Occipital lobe (tissue), 2 donors: ENCODE results near the gene CA12. TPM values are rescaled to one million over a fixed set of nuclear protein-coding genes. Genes with fewer than 3 reads are reported as not detected.
"Not testable (repeated sequence)": the region's sequence is repeated elsewhere in the genome, so short reads cannot be mapped to it uniquely, and the experiment has no call there.

Experiments used
- DNase-seq: peaks from one replicate; lab custom pipeline; 2025; lab: John Stamatoyannopoulos, UW
- total RNA-seq: library from RNA; depleted of rRNA; stranded (reverse); fragments of >200 nt; gene quantifications from one replicate; pipeline ENCODE4 v1.2.3, GENCODE V29; 2014

CA12 gene
- total RNA-seq, 1 donor from 2014 or later = 8.7 TPM

DNA sequence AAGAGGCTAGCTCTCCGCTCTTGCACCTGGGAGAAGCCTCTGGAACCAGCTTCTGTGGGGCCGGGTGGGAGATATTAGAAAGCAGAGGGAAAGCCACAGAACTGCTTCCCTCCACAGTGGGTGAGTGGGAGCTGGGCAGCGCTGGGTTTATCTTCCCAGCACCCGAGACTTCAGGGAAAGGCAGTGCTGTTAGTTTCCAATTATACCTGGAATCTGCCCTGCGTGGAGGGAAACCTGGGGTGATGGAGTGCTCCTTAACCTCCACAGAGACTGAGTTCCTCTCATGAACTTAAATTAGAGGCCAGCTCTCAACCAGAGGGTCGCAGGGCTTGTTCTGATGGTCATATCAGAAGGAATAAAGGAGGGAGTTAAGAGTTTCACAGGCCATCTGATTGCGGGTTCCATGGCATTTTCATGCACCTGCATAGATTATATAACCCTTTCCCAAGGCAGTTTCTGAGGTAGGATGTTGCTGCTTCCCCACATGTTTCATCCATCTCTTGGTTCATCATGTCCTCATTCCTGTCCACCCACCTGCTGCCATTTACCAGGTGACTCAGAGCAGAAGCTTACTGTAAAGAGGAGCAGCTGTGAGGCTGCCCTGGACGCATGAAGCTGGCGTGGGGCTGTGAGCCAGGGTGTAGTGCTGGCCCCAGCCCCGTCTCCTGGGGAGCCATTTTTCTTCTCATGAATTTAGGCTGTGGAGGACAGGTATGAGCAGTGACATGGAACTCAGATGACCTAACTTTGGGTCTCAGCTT lies 42.5 kb downstream of the CA12 start:
- DNase-seq = peak; percentile 23

DNA sequence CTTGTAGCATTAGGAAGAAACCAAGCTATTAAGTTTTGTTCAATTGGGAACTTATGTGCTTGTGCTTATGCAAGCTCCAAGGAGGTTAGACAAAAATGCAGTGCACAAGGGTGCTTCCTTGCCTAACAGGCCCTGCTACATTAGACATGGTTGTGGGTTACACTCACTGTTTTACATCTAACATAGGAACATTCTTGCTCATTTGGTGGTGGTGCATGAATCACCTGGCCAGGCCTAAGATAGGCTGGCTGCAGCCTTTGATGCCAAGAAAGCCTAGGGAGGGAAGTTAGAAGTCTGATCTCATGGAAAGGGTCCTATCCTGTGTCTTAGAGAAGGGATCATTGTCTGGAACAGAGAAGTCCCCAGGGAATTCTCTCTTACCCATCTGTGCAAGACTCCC lies 43.5 kb downstream of the CA12 start:
- DNase-seq = no peak

DNA sequence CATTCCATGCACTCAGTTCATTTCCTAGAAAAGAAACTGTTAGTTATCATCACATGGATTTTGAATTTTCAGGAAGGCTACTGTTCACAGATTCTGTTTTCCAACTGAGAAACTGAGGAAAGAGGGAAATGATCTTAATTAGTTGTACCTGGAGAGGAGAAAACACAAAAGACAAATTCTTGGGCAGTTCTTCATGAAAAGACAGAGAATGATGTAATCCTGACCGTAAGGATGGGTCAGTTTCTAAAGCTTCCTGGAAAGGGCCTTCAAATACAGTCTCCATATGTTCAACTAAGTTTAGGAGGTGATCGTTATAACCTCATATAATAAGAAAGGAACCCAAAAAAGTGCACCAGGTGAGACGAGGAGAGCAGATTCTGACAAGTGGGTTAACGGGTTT lies 44.6 kb downstream of the CA12 start:
- DNase-seq = no peak

DNA sequence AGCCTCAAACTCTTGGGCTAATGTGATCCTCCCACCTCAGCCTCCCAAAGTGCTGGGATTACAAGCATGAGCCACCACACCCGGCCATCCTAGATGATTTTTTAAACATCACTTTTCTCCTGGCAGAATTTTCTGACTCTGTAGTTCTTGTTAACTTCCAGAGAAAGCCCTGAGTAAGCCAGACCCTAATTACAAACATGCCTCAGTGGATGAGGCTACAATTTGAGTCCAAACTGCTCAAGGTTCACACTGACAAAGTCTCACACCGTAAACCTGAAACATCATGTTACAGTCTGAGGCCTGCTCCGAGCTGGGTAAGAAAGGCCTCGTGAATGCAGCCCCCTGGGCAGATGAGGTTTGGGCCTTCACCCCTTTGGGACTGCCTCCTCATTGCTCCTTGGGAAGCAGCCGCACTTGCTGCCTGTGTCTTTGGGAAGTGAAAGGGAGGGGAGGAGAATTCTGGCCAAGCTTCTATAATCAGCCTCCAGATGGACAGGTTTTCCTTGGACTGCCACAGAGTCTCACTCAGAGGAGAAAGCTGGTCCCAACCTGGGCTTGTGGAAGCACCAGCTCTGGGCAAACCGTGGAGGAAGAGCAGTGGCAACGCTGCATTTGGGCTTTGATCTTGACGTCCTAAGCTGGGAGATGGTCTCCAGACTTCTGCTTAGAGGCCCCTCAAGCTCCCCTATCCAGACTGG lies 46.0 kb downstream of the CA12 start:
- DNase-seq = no peak

DNA sequence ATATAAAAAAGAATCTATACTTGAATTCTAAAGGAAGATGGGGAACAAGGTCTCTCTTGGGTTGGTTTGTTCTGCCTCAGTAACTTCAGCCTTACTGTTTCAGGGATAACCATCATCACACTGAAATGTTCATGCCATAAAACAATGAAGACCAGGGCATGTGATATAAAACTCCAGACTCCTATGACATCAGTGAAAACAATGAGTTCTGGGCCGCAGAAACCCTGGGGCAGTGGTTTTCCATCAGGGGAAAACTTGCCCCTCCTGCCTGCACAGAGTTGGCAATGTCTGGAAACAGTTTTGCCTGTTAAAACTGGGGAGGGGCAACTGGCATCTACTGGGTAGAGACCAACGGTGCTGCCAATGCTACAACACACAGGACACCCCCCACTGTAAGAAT lies 46.8 kb downstream of the CA12 start:
- no peak for DNase-seq

DNA sequence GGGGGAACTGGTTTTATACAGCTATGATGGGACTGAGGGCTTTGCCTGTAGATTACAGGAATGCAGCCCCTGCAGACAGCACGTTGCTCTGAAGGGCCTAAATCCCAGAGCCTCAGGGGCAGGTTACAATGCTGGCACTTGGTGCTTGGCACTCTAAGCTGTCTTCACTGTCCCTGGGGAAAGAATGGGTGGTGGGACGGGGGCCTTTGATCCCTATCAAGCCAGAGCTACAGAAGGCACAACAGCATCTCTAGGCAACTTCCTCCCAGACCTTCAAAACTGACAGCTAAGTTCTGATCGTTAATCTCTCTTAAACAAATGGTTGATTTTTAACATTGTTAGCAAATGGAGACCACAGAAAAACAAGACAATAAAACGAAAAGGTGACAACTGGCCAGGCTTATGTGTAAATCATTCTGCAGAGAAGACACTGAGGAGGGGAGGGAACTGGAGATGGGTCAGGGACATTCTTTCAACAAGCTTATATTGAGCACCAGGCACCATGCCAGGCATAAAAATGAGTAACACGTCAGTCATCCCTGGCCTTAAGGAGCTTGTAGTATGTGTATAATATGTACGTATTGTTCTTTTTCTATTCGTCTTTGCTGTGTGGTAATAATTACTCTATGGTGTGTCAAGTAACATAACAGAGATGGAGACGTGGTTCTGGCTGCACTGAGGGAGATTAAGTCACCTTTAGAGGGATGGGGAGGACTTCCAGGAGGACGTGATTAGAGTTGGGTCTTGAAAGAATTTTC lies 49.1 kb downstream of the CA12 start:
- DNase-seq = no peak

DNA sequence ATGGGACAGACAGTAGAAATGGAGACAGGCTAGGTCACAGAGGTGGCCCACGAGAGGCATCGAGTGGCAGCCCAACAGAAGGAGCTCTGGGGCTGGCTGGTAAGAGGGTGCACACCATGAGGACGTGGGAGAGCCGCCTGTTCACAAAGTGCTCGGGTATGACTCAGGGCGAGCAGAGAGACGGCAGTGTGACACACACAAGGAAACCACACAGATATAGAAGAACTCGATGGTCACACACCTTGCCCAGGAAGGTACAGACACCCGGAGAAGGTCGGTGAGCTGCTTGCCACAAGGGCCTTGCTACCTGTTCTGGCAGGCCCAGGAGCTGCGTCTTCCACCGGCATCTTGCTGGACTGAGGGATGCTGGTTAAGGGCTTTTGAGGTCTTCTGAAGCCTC lies 50.2 kb downstream of the CA12 start:
- DNase-seq = no peak

DNA sequence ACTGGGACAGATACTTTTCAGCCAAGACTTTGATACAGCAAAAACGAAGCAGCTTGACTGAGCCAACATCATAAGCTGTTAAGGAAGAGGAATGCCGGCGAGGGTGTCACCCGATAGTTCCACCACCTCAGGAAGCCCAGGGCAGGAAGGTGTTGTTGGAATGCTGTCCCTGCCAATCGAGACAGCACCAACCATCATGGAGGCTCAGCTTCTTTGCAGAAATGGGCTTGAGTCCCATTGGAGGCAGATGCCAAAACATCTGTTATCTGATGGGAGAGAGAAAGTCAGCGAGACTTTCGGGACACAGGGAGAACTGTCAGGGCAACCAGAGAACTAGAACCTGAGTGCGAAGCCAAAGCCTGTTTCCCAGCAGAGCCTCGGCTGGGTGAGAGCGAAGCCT lies 50.7 kb downstream of the CA12 start:
- no peak for DNase-seq

DNA sequence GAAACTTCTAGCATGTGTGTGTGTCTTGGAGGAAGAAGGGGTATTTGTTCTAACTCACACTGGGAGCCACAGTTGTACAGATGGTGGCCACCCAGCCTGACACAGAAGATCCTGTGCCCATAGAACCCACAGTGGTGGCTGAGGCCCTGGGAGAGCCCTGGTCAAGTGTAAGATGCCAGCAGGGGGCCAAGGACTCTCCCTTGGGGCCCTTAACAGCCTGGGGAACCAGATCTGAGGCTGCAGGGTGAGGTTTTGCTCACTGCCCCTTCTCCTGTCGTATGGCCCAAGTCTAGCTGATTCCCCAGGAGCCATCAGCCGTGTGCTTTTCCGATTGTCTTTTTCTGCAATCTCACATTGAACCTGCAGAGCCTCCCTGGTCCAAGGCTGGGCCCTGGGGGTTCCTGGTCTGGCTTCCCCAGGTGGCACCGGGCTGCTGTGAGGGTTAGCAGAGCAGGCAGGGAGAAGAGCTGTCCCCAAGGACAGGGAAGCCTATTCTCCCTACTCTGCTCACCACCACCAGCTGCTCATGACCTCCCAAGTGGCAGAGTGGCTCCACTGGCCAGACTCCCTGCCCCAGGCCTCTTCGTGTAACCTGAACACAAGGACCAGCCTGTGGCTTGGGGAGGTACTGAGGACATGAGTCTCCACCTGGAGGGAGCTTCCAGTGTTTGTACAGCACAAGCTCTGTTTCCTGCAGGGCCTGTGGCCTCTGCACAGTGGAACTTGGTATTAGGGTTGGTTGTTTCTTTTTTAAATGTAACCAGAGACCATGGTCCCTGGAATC lies 51.9 kb downstream of the CA12 start:
- no peak for DNase-seq

DNA sequence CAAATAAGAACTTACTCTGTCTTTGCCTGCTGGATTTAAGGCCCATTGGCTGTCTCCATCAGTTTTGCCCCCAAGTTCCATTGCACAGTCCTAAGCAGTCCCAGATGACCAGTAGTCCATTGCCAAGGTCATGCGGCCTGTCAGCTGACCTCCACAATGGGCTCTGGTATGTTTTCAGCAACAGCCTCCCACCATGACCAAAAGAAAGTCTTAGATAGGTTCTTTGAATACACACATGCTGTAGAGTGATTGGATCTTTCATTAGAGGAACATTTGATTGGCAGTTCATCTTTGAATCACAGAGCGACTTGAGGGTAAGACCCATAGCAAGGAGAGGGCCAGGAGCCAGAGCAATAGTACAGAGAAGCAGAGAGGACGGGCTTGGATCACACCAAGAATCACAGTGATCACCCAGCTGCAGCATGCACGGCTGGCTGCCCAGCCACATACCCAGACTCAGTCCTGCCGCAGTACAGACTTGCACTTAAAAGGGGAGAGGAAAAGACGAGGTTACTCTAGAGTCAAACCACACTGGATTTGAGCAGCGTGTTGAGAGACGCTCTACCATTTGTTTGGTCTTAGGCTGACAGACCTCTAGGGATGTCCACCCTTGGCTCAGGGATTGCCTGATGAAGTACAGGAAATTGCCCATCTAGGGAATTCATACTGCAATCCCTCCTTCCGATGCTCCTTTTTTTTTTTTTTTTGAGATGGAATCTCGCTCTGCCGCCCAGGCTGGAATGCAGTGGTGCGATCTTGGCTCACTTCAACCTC lies 53.8 kb downstream of the CA12 start:
- no peak for DNase-seq

DNA sequence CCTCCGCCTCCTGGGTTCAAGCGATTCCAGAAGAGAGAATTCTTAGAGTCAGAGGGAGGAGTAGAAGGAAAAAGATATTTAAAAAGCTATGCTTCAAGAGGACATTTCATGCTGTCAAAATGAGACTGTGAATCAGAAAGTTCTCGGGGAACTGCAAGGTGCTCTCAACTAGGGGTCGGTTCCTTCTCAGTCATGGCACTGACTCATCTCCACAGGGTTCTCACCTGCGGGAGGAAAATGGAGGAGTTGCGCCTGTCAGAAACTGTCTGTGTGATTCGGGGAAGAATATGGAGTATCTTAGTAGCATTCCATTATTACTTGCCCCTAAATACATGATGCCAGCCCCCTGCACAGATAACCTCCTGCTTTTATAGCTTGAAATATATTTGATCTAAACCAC lies 56.9 kb downstream of the CA12 start:
- no peak for DNase-seq

DNA sequence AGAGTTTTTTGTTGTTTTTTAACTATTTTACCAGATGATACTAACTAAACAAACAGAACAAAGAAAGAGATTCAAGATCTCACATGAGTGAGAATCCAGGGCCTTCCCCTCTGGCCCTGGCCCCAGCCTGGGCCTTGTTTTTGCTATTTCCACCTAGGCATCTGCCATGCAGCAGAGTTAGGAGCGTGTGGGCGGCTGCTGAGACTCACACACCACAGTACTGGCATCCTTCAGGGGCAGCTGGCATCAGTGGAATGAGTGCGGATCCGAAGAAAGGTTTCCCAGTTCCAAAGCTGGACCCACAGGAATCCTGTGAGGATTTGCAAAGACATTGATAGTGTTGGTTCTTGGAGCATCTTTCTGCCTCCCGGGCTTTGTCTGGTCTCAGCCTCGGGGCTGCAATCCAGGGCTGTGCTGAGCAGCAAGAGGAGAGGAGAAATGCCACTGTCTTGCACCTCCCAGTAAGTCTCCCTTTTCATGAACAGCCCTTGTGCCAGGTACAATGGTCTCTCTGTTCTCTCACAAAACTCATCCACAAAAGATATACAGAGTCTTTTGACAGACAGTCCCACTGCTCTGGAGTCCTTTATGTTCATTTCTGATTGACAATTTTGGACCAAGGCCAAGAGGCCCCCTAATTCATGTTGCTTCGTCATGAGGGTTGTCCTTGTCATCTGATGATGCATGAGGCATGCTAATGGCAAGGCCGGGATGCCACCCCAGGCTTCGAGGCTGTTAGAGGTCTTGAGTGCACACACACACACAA lies 57.7 kb downstream of the CA12 start:
- peak; percentile 48 for DNase-seq

DNA sequence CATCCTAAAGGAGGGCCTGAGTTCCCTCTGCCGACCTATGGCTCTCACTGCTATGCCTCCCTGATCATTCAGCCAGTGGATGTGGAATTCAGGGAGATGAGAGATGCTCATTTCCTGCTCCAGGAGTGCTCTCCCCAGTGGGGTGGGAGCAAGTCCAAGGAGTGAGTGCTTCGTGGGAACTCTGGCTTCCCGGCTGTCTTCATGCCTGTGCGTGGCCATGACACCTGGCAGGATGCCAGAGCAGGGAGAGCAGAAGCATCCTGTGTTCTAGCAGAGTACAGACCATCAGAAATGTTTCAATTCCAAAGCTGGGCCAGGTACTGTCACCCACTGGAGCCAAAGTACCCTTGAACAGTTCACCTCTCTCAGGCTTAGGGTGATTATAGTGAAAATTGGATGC lies 59.1 kb downstream of the CA12 start:
- DNase-seq = no peak

DNA sequence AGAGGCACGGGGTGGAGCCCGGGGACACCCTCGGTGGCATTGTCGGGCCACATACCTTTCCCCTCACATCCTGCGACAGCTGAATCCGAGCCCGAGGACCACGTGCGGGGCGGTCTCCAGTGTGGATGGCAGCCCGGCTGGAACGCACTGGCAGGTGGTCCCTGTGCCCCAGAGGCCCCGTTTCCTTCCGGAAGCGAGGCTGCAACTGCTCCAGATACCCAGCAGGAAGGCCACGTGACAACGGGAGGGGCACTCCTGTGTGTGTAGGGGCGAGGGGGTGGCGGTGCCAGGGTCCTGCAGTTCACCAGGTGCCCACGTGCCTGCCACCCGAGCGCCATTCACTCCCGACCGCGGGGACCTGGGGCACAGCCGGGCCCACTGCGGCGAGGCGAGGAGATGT lies 60.2 kb downstream of the CA12 start:
- no peak for DNase-seq

DNA sequence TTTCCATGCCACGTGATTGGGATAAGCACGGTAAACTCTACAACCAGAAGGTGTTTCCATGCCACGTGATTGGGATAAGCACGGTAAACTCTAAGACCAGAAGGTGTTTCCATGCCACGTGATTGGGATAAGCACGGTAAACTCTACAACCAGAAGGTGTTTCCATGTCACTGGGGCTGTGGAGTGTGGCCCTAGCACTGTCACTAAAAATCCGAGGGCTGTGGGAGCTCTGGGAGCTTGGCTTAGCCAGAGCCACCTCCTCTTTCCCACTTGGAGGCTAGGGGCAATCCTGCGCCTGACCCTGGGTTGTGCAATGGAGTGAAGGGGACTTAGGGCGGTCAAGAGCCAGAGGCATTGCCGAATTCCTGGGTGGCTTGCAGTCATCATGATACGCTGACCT lies 60.7 kb downstream of the CA12 start:
- DNase-seq = not testable (repeated sequence)

DNA sequence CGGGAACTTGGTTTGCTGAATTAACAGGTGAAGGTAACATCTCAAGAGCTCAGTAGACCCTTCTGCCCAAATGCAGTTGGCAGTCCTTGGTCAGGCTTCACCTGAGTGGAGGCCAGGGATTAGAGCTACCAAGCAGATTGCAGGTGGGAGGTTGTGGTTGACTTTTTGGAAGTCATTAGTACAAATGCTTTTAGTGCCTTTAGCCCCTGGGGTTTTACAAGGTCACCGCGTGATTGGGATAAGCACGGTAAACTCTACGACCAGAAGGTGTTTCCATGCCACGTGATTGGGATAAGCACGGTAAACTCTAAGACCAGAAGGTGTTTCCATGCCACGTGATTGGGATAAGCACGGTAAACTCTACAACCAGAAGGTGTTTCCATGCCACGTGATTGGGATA lies 61.2 kb downstream of the CA12 start:
- DNase-seq = not testable (repeated sequence)

DNA sequence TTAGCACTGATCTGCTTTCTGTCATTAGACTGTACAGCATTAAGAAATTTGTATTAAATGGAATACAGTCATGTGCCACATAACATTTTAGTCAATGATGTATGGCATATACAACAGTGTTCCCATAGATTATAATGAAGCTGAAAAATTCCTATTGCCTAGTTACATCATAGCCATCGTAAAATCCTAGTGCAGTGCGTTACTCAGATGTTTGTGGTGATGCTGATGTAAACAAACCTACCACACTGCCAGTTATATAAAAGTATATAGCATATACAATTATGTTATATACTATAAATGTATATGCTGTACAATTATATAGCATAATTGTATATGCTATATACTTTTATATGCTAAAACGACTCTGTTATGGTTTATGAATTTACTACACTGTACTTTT lies 62.6 kb downstream of the CA12 start:
- no peak for DNase-seq

DNA sequence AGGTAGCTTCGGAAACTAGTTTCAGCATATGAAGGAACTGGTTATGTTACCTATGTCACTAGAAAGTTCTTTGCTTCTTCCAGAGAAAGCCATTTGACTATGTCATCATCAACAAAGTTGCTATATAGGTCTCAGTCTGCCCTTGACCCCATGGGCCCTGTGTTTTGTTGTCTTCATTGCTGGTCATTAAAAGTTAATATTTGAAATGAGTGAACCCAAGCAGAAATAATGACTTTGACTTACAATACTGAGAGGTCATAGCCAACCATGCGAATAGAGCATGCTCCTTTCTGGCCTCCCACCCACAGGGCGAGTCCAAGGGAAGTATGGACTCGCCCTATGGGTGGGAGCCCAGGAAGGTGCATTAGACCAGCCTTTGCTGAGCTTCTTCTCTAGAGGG lies 63.3 kb downstream of the CA12 start:
- no peak for DNase-seq

DNA sequence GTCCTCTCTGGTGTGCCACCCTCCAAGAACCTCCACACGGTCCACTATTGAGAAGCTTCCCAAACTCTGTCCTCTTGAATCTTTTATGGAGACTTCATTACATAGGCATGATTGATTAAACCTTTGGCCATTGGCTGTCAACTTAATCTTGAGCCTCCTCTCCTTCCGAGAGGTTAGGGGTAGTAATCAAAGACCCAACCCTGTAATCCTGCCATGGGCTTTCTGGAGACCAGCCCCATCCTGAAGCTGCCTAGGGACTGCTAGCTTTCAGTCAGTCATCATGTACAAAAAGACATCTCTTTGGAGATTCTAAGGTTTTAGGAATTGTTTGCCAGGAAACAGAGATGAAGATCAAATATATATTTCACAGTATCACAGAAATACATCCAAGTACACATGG lies 67.2 kb downstream of the CA12 start:
- DNase-seq = no peak

DNA sequence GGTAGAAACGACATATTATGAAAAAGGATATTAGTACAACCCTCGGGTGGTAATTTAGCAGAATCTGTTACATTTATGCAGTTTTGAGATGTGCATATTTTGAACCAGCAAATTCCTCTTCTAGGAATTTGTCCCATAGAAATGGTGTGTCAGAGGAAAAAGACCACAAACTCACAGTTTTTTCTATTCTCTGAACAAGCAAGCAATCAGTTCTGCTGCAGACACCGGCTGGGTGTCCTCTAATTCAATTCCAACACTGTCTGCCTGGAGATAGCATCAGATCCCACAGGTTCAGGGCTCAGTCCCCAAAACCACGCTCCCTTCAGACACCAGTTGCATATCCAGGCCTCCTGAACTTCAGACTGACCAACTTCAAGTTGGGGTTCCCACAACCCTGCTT lies 67.8 kb downstream of the CA12 start:
- no peak for DNase-seq
